PC-9 (cell line): Measurements from ENCODE around the gene TLCD3B. TPM values are rescaled to one million over a fixed set of nuclear protein-coding genes. Genes with fewer than 3 reads are reported as not detected.

Experiments
- BruUV-seq: library from RNA; stranded (reverse); fragments of 400-500 nt; replicated peaks from 2 replicates; lab custom pipeline; 2021; lab: Mats Ljungman, UMichigan
- CTCF ChIA-PET: fragments of 300-600 bp; sonication (Branson Sonifier 250); formaldehyde crosslinking; loops from one replicate; lab custom pipeline; 2022; ENCODE audit warnings: antibody characterized with exemption; lab: Charles Lee
- POLR2A ChIA-PET: fragments of 300-600 bp; sonication (Branson Sonifier 250); formaldehyde crosslinking; loops from one replicate; lab custom pipeline; 2022; ENCODE audit warnings: antibody characterized with exemption; ENCODE audit not compliant: unreplicated experiment; lab: Charles Lee
- DNase-seq, 2 experiments: peaks; one replicate each; pipeline versions ENCODE4 v3.0.0 to v3.0.0-alpha.2; 2015 to 2022; ENCODE audit warnings: mixed read lengths in 1 of 2
- H2AFZ ChIP-seq: fragments of 200-600 bp; sonication (generic); 2 replicates; pipeline ENCODE4 v1.8.1; 2017; ENCODE audit warnings: antibody characterized with exemption
- H3F3A ChIP-seq: fragments of 200-600 bp; sonication (generic); 2 replicates; pipeline ENCODE4 v1.8.1; 2017; ENCODE audit warnings: antibody characterized with exemption, mild to moderate bottlenecking, low read depth; ENCODE audit not compliant: insufficient read depth
- H3K27ac ChIP-seq: fragments of 200-600 bp; sonication (generic); 2 replicates; pipeline ENCODE4 v1.6.1; 2016; ENCODE audit warnings: mixed run types
- H3K27me3 ChIP-seq: fragments of 200-600 bp; sonication (generic); 2 replicates; pipeline ENCODE4 v1.6.1; 2016; ENCODE audit warnings: low read depth, mixed run types; ENCODE audit not compliant: insufficient read depth
- H3K36me3 ChIP-seq: fragments of 200-600 bp; sonication (generic); 2 replicates; pipeline ENCODE4 v1.6.1; 2016; ENCODE audit warnings: low read depth, mixed run types
- H3K4me1 ChIP-seq: fragments of 200-600 bp; sonication (generic); replicated peaks from 2 replicates; pipeline ENCODE4 v1.6.1; 2016; ENCODE audit warnings: mixed run types; ENCODE audit not compliant: insufficient read depth
- H3K4me2 ChIP-seq: fragments of 200-600 bp; sonication (generic); 2 replicates; pipeline ENCODE4 v1.6.1; 2017; ENCODE audit warnings: mixed run types
- H3K4me3 ChIP-seq: fragments of 200-600 bp; sonication (generic); 2 replicates; pipeline ENCODE4 v1.6.1; 2016; ENCODE audit warnings: mixed run types
- H3K79me2 ChIP-seq: fragments of 200-600 bp; sonication (generic); 2 replicates; pipeline ENCODE4 v1.6.1; 2017; ENCODE audit warnings: low read depth, mixed run types
- H3K9me2 ChIP-seq: fragments of 200-600 bp; sonication (generic); 2 replicates; pipeline ENCODE4 v1.8.1; 2017; ENCODE audit warnings: mild to moderate bottlenecking; ENCODE audit not compliant: insufficient read depth
- H3K9me3 ChIP-seq: fragments of 200-600 bp; sonication (generic); 2 replicates; pipeline ENCODE4 v1.8.1; 2016; ENCODE audit warnings: low read depth; ENCODE audit not compliant: insufficient read depth
- H4K20me1 ChIP-seq: fragments of 200-600 bp; sonication (generic); 2 replicates; pipeline ENCODE4 v1.8.1; 2017; ENCODE audit not compliant: insufficient read depth
- CTCF ChIP-seq: fragments of 200-600 bp; sonication (generic); conservative IDR thresholded peaks from 2 replicates; pipeline ENCODE4 v1.6.1; 2017; ENCODE audit warnings: mixed run types, antibody characterized with exemption, mild to moderate bottlenecking, moderate library complexity
- EZH2 ChIP-seq: fragments of 200-600 bp; sonication (generic); IDR thresholded peaks from 2 replicates; pipeline ENCODE4 v1.8.0; 2017; ENCODE audit warnings: antibody characterized with exemption, low read depth
- intact Hi-C: fragments of 100-400 bp; cut with micrococcal nuclease; formaldehyde crosslinking; loops from one replicate; pipeline ENCODE4 v1.10.0; 2022; ENCODE audit not compliant: unreplicated experiment
- total RNA-seq: library from RNA; stranded (reverse); gene quantifications from 2 replicates; pipeline ENCODE4 v1.2.3, GENCODE V29; 2021

Gene TLCD3B
- total RNA-seq, 1 experiment from 2014 or later: 5.8 TPM

DNA sequence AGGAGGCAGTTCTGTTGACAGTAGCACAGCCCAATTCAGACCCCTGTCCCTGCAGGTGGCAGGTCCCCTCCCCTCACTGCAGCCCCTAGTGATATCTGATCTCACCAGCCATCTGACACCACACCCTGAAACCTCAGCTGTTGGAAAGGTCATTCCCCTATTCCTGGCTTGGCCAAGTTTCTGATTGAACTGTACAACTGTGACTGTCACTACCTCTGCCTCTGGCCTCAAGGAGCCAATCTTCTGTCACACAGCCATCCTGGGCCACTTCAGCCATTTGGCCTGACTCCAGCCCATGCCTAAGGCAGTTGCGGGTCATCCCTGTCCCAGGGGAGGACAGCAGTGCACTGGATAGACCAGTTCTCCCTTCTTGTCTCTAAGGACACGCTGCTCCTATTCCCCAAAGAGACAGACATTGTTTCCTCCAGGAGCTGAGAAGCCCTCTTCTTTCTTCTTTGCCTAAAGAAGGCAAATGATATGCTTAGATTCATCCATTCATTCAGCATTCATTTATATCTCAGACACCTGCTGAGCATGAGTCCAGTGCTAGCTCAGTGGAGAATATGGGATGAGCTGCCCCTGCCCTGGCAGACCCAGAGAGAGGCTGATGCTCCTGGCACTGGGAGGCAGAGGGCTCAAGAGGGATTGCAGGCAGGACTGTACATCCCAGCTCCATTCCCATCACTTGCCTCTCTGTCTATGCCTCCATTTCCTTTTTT is 29.9 kb upstream of the TLCD3B start:
- H3K4me2 ChIP-seq: peak overlapping the region; percentile 22
- peak; percentile 83 to 86 for DNase-seq
- no peak overlapping the region for H3K4me3 ChIP-seq
- no peaks in the 10 kb centered on the region for H3K27me3 ChIP-seq
- H3F3A ChIP-seq: peaks cover 61% of the 10 kb centered on the region
- H4K20me1 ChIP-seq: peaks cover under 1% of the 10 kb centered on the region; the same call in 1 of the 2 replicates
- no peaks in the 10 kb centered on the region for H3K9me3 ChIP-seq
- H3K9me2 ChIP-seq: no peaks in the 10 kb centered on the region
- intact Hi-C loops: no loop called here
- H3K79me2 ChIP-seq: peaks cover 32% of the 10 kb centered on the region
- ChIA-PET POLR2A (no interaction called here), CTCF (interaction anchor here (0.6 to 0.7 kb wide), 3 partner anchors 14 to 30 kb away, joined by 5 to 17 read pairs (median 11); partner anchors contain the start of gene TBX6)
- peaks cover 36% of the 10 kb centered on the region for H3K4me1 ChIP-seq
- H3K27ac ChIP-seq: peak overlapping the region; percentile 9; the same call in 1 of the 2 replicates
- no peak for TF ChIP-seq EZH2
- no peak for TF ChIP-seq CTCF
- no peaks in the 10 kb centered on the region for H3K36me3 ChIP-seq
- H2AFZ ChIP-seq: no peak overlapping the region
- BruUV-seq: no TSS peak

DNA sequence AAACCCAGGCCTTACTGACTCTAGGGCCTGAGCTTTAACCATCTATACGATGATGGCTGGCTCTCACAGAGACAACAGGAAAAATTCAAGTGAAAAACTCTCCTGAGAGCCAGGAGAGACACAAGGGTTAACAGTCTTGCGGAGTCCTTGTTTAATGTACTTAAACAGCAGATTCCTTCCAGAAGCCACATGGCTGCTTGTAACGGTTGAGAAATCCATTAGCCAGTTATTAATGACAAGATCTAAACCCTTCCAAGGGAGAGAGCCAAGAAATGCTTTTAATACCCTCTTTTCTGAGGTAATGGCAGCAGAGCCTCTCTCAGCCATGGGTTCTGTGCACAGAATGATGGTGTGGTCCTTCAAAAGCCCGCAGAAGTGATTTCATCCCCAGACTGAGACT is 29.3 kb upstream of the TLCD3B start:
- H3K27me3 ChIP-seq: no peaks in the 10 kb centered on the region
- H3K4me3 ChIP-seq: no peak overlapping the region
- H3K4me2 ChIP-seq: peak overlapping the region; percentile 22
- DNase-seq: no peak
- intact Hi-C loops: no loop called here
- no peaks in the 10 kb centered on the region for H3K9me3 ChIP-seq
- no peak overlapping the region for H2AFZ ChIP-seq
- ChIA-PET CTCF (no interaction called here), POLR2A (no interaction called here)
- H3K36me3 ChIP-seq: no peaks in the 10 kb centered on the region
- peaks cover 28% of the 10 kb centered on the region for H3K79me2 ChIP-seq
- no peak for TF ChIP-seq EZH2
- TF ChIP-seq CTCF: no peak
- peaks cover 39% of the 10 kb centered on the region for H3K4me1 ChIP-seq
- peak overlapping the region; percentile 9; the same call in 1 of the 2 replicates for H3K27ac ChIP-seq
- H3K9me2 ChIP-seq: no peaks in the 10 kb centered on the region
- no peaks in the 10 kb centered on the region for H4K20me1 ChIP-seq
- H3F3A ChIP-seq: peaks cover 67% of the 10 kb centered on the region
- no TSS peak for BruUV-seq

- TF ChIP-seq CTCF (peak; percentile 61), EZH2 (no peak)
- Histone ChIP-seq H3K4me1 (peaks cover 22% of the 10 kb centered on the region), H3K27ac (no peak overlapping the region), H3K4me3 (no peak overlapping the region), H3K79me2 (peaks cover 6% of the 10 kb centered on the region), H3K4me2 (peak overlapping the region; percentile 95; the same call in 1 of the 2 replicates), H4K20me1 (no peaks in the 10 kb centered on the region), H3K9me3 (no peaks in the 10 kb centered on the region), H3K27me3 (no peaks in the 10 kb centered on the region), H3K36me3 (no peaks in the 10 kb centered on the region), H3F3A (peaks cover 52% of the 10 kb centered on the region), H2AFZ (no peak overlapping the region), H3K9me2 (no peaks in the 10 kb centered on the region)
- DNase-seq: peak; percentile 60 to 67
- ChIA-PET CTCF (interaction anchor here (1.0 to 1.4 kb wide), 3 partner anchors 10 to 23 kb away, joined by 3 to 7 read pairs (median 4); partner anchors contain the start of gene ALDOA), POLR2A (interaction anchor here (0.5 to 0.9 kb wide), 6 partner anchors 9 to 1206 kb away, joined by 3 to 19 read pairs (median 4); no protein-coding TSS in a partner anchor)
- no TSS peak for BruUV-seq
- intact Hi-C loops: loop anchor here (5.0 kb wide), 1 partner anchor 352 kb away; the partner anchor contains the start of gene ZNF771
These were observed 24.0 kb upstream of the TLCD3B start for GRCh38 chr16:30054959-30055553.
